HG03097 (cell line): ENCODE results near the gene MYOCOS.

Experiments used
- ATAC-seq: cut with Tn5 transposase; IDR thresholded peaks from one replicate; pipeline ENCODE4 v1.9.1; 2021; ENCODE audit not compliant: unreplicated experiment, low FRiP score

Gene MYOCOS

DNA sequence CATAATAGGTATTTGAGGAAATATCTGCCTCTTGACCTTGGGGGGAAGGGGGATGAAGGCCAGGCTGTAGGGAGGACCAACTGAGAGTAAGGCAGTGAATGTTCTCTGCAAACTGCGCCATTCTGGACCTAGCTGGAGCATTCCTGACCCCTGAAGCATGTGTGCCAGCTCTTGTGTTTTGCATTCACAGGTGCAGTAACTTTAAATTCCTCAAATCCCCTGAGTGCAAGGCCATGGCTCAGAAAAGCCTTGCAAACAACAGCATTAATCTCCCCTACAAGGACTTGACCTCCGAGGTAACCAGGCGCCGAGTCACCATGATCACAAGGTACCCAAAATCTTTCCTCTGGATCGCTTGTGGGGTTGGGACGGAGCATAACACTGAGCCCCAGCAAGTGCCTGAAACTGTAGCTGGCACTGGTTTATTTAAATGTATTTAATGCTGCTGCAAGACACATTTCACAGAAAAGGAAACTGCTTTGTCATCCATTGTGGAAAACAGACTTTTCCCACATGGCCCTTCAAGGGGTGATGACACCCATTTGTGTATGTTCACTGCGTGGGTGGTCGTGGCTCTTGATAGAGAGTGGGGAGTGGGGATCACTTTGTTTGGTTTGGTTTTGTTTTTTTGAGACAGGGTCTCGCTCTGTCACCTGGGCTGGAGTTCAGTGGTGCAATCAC lies 1.7 kb downstream of the MYOCOS start:
- no peak for ATAC-seq

DNA sequence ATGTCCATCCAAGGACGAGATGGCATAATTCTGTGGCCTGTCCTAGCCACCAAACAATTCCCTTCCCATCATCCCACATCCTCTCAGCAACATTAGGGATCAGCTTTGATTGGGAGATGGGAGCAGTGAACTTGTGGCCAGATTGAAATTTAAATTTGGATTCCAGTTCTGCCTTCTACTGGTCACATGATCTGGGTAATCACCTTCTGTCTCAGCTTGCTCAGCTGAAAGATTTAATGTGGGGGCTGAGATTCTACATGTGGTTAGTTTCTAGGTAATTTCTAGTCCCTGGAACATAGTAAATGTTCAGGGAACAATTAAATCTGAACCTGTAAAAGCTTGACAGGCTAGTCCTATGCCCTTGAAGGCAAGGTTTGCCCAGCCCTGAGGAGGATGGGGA lies 3.2 kb downstream of the MYOCOS start:
- ATAC-seq, result no peak

DNA sequence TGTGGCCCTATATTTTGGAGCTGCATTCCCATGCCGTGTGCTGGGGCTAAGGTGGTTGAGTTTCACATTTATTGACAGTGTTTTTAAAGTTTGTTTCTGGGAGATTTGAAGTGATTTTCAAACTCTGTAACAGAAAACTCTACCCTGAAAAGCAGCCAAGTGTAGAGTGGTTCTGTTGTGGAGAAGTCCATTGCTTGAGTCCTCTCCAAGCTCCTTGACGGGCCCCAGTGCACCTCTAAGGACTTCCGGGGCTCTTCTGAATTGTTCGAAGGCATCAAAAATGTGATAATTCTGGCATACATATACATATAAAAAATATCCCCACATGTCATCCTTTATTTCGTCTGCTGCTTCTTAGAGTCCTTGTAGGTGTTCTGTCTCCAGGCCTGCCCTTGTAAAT lies 5.0 kb downstream of the MYOCOS start:
- ATAC-seq, result no peak

DNA sequence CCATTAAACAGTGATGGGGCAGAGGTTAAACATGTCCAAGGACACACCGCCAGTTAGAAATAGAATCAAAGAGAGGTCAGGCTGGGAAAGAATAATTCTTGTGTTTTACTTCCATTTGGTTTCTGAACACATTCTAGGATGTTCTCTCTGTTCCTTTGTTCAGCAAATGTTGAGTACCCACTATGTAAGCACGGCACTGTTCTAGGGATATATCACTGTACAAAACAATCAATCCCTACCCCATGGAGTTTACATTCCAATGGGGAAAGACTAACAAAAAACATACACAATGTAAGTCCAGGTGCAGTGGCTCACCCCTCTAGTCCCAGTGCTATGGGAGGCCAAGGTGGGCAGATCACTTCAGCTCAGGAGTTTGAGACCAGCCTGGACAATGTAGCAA lies 6.2 kb downstream of the MYOCOS start:
- ATAC-seq, result no peak

DNA sequence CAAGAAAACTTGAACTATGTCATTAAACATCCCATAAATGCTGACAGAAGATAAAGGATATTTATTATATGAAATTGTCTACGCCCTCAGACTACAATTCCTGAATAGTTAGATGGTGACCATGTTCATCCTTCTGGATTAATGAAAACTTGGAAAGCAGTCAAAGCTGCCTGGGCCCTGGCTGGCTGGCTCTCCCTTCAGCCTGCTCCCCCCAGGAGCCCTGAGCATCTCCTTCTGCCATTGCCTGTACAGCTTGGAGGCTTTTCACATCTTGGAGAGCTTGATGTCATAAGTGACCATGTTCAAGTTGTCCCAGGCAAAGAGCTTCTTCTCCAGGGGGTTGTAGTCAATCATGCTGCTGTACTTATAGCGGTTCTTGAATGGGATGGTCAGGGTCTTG lies 13.6 kb downstream of the MYOCOS start:
- no peak for ATAC-seq

DNA sequence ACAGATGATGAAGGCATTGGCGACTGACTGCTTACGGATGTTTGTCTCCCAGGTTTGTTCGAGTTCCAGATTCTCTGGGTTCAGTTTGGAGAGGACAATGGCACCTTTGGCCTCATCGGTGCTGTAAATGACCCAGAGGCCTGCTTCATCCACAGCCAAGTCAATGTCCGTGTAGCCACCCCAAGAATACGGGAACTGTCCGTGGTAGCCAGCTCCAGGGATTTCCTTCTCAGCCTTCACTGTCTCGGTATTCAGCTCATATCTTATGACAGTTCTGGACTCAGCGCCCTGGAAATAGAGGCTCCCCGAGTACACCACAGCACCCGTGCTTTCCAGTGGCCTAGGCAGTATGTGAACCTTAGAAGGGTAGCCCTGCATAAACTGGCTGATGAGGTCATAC lies 14.1 kb downstream of the MYOCOS start:
- no peak for ATAC-seq

DNA sequence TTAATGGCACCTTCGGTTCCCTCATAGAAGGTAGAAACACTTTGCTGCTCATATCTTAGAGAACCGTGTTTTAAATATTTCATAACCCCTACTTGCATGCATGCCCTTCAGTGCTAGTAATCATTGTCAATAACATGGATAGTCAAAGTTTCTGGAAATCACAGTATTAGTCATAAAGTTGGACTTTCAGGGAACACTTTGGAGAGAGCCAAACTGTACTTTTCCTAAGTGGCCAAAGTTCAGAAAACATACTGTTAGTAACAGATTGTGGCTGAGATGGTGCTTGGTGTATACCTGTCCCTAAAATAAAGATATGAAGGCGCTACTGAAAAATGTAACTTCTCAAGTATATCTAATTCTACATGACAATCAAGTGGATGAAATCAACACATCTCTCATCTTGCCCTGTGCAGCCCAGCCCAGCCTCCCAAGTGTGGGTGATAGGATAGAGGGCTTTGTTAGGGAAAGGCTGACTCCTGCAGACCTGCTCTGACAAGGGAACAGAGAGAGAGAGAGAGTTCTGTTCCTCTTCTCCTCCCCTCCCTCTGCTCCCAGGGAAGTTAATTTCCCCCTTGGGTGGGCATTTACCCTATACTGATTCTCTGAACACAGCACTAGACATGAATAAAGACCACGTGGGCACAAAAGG lies 16.0 kb downstream of the MYOCOS start:
- ATAC-seq, result no peak

DNA sequence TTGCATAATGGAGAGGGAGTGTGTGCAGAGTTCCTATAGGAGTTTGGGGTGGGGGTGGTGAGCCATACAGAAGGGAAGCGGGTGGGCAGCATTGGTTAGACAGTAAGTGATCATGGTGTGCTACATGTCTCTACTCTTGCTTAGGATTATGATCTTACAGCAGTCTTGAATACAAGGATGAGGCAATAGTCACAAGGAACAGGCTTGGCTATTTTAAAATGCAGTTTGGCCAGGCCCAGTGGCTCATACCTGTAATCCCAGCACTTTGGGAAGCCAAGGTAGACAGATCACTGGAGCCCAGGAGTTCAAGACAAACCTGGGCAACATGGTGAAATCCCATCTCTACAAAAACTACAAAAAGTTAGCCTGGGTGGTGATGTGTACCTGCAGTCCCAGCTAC lies 18.2 kb downstream of the MYOCOS start:
- ATAC-seq, result no peak

DNA sequence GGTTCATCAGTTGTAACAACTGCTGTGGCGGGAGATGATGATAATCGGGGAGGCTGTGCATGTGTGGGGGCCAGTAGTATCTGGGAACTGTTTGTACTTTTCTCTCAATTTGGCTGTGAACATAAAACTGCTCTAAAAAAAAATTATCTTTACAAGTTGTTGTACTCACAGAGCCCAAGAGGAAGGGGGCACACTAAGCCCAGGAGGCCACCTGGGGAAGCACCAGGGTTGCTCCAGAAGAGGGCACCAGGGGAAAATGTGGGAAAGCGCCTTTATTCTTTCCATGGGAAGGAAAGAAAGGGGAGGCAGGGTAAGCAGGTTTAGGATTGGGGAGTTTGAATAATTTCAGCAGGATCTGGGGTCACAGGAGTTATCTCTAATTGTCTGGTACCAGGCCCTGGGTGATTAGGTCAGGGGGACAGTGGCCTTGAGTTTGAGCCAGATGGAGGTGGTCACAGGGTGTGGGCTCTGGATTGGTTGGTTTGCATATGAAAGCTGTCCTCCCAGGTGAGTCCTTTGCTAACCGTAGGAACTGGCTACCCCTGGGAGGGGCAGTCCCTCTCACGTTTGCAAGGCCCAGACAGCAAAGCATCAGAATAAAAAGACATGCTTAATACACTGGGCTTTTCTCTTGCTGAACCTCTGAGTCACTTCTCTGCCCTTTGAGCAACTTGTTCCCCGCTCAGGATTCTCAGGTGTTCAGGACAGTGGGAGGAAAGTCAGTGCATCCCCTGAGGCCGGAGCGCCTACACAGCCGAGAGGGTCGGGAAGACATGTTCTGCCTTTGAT lies 19.2 kb downstream of the MYOCOS start:
- no peak for ATAC-seq

DNA sequence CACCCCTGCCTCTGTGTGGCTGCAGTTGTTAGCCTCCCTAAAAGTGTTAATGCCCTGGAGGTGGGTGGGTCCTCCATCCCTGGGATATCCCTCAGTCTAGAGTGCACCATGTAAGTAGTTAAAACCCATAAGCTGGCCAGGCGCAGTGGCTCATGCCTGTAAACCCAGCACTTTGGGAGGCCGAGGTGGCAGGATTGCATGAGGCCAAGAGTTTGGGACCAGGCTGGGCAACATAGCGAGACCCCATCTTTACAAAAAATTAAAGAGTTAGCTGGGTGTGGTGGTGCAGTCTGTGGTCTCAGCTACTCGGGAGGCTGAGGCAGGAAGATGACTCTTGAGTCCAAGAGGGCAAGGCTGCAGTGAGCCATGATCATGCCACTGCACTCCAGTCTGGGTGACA lies 20.2 kb downstream of the MYOCOS start:
- ATAC-seq, result no peak

DNA sequence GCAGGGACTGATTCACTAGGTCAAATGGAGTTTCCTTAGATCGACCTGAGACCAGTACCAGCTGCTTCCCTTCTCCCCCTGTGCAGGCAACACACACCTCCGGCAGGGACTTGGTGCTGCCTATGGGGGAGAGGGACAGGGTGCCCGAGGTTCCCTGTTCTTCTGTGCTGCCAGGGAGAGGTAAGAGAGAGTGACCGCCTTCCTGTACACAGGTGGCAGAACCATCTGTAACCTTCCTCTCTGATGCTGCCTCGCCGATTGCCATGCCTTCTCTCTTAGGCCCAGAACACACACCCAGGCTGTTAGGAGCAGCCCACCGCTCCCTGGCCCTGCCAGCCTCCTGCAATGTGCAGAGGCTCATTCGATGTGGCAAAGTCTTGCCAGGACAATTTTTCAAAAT lies 21.1 kb downstream of the MYOCOS start:
- ATAC-seq, result no peak

DNA sequence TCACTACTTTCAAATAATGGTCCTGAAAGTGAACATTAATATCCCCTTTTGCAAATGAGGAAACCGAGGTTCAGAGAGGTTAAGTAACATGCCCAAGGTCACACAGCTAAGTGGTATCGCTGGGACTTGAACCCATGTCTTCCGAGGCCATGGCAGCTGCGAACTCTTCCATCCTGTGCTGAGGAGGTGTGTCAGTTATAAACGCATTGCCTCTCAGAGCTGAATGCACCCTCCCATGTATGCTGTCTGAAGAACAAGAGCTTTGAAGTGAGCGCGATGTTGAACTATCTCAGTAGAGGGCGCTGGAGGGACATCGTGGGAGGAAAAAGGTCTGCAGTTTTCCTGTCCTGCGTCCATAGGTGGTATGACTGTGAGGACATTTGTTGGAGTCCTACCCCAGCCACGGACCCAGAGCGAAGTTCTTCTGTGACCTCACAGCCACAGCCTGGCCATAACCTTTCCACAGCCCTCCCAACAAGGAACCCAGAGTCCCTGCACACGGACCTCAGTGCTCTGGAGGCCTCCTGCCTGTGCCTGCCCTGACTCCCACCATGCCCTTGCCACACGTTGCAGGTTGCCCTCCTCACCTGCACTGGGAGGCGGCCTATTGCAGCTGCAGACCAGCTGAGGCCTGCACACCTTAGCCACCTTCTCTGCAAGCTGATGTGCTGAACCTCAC lies 22.9 kb downstream of the MYOCOS start:
- ATAC-seq, result no peak

DNA sequence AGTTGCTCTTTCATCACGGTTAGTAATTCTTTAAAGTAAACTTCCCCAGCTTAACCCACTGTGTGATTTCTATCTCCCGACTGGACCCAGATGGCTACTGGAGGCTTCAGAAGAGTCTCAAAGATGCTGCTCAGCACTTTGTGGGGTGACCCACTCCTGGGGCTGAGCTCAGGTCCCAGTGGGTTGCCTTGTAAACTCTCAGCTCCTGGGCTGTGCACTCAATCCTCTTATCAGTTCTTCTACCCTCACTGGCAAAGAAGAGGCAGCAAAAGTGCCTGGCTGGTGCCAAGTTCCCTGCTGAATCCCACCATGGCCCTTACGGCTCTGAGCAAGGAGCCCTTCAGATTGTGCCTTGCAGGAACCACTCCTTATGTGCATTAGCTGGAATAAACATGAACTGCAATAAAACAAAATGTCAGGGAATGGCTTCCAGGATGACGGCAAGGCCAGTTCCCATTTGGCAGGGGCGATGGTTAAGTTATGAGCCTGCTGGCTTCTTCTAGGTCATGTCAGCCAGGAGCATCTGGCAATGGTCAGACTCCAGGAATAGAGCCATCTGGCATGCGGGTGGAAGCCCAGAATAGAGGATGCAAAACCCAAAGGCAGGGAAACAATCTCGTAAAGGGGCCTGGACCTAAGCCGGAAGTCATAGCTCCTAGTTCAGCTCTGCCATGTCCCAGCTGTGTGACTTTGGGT lies 23.7 kb downstream of the MYOCOS start:
- no peak for ATAC-seq

DNA sequence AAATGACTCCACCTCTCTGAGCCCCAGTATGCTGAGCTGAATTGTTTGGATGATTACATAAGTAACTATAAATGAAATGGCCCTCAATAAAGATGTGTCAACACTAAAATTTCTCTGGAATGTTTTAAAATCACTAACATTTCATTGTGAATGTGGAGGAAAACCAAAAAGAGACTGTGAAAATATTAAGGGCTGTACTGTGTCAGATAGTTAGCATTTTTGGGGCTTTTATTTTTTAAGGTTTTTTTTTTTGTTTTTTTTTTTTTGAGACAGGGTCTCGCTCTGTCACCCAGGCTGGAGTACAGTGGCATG lies 24.2 kb downstream of the MYOCOS start:
- ATAC-seq, result no peak

DNA sequence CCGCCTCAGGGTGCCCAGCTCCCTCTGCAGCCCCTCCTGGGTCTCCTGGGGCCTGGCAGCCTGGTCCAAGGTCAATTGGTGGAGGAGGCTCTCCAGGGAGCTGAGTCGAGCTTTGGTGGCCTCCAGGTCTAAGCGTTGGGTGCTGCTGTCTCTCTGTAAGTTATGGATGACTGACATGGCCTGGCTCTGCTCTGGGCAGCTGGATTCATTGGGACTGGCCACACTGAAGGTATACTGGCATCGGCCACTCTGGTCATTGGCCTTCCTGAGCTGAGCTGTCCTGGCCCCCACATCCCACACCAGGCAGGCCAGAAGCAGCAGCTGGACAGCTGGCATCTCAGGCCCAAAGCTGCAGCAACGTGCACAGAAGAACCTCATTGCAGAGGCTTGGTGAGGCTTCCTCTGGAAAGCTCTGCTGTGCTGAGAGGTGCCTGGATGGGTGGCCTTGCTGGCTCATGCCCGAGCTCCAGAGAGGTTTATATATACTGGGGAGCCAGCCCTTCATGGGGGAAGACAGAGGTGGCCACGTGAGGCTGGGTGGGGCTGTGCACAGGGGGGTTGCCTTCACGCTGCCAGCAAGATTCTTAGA lies 30.3 kb downstream of the MYOCOS start, which contains the start of gene MYOC:
Gene MYOC, minus strand, starts transcription at position 455 of the 589 bp plus-strand sequence. Its CDS starts 77 bp downstream, at position 378.
- no peak for ATAC-seq

DNA sequence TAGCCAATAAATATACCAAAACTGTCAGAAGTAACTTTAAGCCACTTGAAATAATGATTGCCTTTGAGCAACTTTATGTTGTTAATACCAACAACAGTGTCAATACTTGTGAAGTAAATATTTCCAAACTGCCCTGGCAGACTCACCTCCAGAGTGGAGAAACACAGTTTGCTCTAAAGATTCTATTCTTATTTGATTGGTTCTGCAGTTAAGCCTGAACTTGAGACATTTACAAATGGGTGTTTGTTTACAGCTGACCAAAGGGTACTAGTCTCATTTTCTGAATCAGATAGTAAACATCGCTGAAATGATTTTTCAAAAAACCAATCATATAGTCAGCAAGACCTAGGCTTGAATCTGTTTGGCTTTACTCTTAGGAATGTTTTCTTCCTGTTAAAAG lies 31.8 kb downstream of the MYOCOS start:
- no peak for ATAC-seq

DNA sequence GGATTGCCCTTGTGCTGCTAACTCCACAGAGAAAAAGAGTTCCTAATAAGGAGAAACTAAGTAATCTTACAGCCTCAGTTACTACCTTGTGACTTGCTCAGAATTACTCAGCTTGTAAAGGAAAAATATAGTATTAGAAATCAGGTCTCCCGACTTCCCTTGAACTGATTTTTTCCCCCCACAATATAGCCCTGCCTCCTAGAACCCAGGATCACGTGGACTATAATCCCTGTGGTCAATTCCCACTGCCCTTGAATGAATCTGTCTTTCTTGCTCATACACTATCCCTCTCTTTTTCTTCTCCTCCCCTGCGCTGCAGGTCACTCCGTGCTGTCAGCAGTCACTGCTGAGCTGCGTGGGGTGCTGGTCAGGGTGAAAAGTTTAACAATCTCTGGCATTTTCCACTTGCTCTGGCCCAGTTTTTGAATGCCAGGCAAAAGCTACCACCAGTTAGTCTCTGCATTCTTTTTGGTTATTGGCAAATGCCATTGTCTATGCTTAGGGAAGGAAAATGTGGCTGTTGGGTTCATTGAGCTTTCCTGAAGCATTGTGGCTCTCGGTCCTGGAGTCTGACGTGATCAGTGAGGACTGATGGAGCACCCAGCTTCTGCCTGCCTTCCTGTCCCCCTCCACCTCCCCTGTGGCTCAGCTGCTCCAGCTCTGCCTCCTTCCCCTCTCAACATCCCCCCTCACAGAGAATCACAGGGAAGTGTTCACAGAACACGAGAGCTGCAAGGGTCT lies 32.3 kb downstream of the MYOCOS start:
- no peak for ATAC-seq

DNA sequence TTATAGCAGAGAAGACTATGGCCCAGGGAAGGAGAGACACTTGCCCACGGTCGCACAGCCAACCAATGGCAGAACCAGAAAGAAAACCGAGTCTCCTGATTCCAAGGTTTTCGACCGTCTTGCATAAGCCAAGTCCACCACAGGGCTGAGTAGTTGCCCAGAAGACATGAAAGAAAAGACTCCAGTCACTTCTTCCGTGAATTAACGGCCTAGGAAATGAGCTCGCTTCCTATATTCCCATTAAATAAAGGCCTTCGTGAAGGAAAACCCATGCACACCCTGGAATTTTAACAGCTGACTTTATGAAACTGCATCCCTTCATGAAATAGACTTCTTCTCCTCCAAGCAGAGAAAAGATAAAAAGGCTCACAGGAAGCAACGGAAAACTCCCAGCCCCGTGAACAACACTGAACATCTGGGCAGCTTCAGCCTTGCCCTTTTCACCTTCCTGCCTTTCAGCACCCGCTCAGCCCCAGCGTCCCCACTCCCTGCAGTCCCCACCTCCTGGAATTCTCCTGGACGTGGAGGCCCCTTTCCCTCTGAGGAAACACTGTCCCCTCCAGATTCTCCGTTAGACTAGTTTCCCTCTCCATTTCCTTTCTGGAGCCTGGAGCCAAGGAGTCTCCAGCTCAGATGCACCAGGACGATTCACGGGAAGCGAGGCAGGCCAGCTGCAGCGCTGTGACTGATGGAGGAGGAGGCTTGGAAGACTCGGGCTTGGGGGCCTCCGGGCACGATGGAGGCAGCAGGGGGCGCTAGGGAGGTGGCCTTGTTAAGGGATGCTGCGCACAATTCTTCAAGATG lies 33.1 kb downstream of the MYOCOS start:
- ATAC-seq, result no peak

DNA sequence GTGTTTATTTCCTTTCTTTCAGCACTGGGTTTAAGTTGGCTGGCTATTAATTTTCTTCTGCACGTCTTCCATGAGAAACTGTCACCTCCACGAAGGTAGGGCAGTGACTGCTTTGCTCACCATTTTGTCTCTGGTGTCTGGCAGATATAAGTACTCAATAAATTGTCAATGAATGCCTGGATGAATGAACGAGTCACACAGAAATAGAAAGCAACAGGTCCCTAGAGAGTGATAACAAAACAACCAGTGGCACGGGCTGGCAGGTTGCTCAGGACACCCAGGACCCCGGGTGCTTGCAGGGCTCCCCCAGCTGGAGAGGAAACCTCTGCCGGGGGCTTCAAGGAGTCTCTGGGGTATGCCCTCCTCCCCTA lies 33.7 kb downstream of the MYOCOS start:
- no peak for ATAC-seq
